ENCODE results near the gene UVSSA.

UVSSA gene, protein sequence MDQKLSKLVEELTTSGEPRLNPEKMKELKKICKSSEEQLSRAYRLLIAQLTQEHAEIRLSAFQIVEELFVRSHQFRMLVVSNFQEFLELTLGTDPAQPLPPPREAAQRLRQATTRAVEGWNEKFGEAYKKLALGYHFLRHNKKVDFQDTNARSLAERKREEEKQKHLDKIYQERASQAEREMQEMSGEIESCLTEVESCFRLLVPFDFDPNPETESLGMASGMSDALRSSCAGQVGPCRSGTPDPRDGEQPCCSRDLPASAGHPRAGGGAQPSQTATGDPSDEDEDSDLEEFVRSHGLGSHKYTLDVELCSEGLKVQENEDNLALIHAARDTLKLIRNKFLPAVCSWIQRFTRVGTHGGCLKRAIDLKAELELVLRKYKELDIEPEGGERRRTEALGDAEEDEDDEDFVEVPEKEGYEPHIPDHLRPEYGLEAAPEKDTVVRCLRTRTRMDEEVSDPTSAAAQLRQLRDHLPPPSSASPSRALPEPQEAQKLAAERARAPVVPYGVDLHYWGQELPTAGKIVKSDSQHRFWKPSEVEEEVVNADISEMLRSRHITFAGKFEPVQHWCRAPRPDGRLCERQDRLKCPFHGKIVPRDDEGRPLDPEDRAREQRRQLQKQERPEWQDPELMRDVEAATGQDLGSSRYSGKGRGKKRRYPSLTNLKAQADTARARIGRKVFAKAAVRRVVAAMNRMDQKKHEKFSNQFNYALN

DNA sequence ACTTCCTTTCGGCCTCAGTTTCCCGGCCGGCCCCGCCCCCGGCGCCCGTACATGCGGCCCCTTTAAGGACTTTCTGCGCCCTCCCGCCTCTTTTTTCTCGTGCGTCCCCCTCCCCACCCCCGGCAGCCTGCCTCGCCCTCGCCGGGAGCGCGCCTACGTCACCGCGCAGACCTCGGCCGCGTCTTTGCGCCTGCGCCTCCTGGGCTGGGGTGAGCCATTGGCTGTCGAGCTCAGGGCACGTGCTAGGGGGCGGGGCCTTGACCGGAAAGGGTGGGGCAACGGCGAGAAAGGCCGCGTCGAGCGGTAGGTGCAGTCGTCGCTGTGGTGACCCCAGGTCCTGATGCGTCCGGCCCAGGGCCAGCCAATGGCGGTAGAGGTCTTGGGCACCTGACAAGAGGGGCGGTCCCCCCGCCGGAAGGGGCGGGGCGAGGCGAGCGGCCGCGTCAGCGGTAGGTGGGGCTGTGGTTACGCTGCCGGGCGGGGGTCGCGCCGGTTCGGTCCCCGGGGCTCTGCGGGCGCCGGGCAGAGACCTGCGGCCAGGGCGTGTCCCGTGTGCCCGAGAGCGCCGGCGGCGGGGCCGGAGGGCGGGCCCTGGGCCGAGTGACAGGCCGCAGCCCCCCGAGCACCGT is at the start of gene UVSSA:
TSS of gene UVSSA (plus strand) at position 428 of the 629 bp plus-strand sequence. CDS start 884 bp downstream, outside the sequence.
- peak; percentile 92 for DNase-seq

DNA sequence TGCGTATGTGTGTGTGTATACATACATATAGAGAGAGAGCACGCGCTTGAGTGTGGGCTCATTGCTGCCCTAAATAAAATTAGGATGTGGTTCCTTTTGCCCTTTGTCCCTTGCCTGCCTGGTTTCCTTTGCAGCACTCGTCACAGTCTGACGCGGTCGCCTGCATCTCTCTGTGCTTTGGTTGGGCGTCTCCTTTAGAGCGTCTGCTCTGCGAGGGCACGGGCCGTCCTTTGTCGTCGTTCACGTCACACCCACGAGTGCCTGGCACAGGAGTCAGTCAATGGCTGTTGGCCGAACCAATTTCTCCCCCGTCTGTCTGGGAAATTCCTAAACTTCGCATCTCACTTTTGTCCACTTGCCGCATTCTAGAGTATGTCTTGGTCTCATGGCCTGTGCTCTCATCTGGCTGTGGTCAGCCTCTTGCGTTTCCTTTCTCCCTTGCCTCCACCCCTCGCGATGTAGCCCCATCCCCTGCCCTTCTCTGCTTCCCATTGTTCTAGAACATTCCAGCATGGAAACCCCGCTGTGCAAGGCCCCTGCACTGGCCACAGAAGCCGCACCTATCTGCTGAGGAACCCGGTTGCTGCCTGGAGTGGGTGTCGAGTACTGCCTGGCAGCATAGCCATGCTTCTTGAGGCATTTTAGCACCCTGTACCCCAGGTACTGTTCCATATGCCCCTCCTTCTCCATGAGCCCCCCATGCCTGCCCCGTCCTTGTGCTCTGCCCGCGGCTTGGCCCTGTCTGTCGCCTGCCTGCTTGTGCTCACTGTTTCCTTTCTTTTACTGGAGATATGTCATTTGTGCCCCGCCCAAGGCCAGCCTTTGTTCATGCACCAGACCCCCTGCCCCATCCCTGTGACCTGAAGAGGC is 49.3 kb upstream of the UVSSA start:
- no peak for DNase-seq

DNA sequence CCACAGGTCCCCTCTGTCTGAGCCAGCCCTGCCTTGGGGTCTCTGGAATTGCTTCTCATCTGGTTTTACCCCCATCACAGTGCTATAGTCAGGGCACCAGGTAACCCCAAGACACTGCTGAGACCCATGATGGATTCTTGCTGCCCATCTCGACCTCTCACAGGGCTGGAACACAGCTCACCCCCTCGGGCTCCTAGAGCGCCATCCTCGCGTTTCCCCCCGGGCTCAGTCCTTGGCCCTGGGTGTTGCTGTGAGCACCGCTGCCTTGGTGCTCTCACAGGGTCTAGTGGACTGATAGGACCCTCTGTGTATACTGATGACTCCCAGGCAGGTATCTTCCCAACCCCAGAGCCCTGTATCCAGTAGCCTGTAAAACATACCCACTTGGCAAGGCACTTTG is 48.5 kb upstream of the UVSSA start:
- DNase-seq: no peak

DNA sequence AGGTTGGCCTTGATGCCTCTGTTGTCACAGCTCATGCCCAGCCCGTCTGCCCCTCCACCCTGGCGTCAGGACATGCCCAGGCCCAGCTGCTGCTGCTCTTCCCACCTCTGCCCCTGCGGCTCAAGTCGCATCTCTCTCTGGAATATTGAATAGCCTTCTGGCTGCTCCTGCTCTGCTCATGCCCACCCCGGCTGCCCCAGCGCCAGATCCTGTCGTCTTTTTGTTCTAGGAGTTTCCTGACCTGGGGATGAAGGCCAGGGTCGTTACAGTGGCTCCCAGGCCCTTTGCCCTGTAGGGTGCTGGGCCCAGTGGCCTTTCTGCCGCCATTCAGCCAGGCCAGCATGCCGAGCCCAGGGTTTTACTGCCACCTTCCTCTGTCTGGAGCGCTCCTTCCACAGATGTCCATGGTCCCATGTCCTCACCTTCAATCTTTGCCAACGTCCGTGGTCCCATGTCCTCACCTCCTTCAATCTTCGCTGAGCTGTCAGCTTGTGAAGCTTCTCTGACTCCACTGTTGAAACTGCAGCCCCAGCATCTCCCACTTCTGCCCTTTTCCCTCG is 47.6 kb upstream of the UVSSA start:
- no peak for DNase-seq

DNA sequence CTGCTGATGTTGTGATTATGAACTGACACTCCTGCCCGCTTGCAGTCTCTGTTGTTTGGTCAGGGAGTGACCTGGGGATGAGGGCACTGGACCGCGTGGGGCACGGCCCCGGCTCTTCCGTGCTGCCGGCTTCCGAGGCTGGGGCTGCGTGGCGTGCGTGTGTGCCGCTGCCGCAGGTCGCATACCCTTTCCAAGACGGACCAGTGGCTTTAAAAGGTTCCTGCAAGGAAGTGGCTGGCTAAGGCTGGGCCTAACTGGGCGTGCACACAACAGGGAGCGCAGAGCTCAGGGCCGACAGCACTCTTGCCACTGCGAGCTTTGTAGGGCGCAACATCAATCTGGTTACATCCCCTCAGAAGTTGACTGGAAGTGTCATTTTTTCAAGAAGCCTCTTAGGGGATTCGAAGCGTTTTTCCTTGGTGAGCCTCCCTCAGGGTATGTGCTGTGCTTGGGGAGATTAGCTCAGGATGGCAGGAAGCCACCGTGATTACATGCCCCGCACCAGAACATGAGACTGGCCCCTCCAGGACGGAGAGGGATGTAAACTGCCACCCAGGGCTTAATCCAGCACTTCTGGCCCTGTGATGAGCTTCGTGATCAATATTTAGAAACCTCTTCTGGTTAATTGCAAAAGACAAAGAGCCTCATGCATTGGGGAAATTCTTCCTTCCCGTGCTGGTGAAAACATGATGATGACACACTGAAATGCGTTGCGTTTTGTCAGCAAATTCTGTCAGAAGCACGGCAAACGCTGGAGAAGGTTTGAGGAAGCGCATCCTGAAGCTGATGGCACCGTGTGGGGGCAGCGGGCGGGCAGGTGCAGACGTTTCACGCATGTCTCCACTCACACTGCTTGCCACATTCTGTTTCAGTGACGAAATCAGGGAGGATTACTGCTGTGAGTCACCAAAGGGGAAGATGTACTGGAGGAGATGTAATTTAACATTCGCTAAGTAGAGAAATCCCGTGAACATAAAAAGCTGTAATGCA is 46.2 kb upstream of the UVSSA start:
- DNase-seq: no peak

DNA sequence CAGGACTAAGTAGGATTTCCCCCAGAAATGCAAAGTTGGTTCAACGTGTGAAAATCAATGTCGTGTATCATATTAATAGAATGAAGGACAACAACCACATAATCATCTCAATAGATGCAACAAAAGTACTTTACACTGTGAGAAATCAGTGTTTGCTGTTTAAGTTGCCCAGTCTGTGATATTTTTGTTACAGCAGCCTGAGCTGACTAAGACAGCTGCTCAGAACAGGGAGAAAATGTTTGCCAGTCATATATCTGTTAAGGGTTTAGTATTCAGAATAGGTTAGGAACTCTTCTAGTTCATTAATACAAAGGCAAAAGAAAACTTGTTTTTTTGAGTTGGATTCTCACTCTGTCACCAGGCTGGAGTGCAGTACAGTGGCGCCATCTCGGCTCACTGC is 44.8 kb upstream of the UVSSA start:
- DNase-seq: no peak

DNA sequence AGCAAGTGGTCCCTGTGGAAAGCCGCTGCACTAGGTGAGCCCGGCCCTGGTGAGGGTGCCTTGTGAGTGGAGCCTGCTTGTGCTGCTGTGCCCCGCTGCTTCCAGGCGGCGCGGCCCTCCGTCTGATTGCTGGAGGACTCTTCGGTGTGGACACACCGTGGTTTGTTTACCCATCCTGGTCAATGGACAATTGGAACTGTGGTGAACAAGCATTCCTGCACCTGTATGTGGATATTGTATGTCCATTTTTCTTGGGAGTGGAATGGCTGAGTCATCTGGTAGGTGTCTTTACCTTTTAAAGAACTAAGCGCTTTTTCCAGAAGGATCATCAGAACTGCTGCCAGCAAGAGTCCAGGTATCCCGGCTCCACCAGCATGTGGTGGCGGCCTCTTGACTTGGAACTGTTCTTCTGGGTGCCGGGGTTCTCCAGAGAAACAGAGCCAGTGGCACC is 41.7 kb upstream of the UVSSA start:
- no peak for DNase-seq

DNA sequence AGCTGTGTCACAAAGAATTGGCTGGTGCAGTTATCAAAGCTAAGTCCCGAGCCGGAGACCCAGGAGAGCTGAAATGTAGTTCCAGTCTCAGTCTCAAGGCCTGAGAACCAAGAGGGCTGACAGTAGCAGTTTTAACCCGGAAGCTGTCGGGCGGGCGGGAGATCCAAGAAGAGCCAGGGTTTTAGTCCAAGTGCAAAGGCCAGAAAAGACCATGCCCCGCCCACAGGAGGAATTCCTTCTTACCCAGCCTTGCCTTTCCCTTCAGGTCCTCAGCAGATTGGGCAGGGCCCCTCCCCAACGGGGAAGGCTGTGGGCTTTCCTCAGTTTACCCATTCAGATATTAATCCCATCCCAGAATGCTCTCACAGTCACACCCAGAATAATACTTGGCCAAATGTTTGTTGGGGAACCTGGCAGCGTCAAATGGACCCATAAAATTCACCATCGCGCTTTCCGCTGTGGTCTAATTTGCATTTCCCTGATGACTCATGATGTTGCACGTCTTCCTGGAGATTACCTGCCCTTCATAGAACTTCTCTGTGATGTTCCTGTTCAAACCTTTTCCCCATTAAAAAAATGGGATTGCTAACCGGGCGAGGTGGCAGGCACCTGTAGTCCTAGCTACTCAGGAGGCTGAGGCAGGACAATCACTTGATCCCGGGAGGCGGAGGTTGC is 41.1 kb upstream of the UVSSA start:
- DNase-seq: no peak

DNA sequence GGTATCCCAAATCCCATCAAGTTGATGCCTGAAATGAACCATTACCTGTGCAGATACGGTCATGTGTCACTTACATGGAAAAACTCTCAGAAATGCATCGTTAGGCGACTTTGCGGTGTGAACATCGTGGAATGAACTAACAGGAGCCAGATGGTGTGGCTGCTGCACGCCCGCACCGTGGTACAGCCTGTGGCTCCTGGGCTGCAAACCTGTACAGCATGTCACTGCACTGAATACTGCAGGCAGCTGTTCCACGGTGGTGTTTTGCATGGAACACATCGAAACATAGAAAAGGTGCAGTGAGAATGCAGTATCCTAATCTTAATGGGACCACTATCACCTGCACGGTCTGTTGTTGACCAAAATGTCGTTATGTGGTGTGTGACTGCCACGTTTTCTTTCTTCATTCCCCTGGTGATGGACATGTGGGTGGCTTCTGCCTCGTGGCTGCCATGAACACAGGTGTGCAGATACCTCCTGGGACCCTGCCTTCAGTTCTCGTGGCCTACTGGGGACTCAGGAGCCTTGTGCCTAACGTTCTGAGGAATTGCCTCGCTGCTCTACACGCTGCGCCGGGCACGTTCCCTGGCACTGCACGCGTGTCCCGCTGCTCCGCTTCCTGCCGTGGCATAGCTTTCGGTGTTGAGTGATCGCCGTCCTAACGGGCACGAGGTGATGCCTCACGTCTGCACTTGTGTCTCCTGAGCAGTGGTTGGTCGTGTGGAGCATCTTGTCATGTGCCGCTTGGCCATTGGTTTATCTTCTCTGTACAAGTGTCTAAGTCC is 38.9 kb upstream of the UVSSA start:
- DNase-seq: no peak

DNA sequence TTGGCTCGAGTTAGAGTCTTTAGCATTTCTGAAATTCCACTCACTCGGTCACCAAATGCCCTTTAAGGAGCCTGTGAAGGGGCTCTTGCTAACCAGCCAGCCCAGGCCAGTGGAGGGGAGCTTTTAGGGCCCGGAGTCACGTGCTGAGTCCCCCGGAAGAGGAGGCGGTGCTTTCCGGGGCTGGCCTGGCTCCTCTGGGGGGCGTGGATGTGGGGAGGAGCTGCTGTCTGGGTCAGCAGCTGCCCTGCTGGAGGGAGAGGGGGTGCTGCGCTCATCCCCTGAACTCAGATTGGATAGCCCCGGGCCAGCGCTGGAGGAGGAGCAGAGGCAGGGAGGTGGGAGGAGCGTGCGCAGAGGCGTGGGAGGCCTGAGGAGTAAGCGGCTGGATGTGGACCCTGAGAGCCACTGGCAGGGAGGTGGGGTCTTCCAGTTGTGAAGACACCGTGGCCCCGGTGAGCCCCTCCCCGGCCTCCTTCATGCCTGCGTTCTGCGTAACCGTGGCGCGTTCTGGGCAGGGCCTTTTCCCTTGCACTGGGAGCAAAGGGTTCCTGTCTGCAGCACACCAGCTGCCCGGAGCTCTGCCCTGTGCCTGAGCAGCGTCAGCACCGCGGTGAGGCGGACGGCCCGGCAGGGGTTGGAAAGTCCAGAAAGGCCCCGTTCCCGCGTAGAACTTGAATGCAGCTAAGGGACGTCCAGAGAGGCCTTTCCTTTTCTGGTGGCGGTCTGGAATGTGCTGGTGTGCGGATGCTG is 37.6 kb upstream of the UVSSA start:
- peak; percentile 55 for DNase-seq

DNA sequence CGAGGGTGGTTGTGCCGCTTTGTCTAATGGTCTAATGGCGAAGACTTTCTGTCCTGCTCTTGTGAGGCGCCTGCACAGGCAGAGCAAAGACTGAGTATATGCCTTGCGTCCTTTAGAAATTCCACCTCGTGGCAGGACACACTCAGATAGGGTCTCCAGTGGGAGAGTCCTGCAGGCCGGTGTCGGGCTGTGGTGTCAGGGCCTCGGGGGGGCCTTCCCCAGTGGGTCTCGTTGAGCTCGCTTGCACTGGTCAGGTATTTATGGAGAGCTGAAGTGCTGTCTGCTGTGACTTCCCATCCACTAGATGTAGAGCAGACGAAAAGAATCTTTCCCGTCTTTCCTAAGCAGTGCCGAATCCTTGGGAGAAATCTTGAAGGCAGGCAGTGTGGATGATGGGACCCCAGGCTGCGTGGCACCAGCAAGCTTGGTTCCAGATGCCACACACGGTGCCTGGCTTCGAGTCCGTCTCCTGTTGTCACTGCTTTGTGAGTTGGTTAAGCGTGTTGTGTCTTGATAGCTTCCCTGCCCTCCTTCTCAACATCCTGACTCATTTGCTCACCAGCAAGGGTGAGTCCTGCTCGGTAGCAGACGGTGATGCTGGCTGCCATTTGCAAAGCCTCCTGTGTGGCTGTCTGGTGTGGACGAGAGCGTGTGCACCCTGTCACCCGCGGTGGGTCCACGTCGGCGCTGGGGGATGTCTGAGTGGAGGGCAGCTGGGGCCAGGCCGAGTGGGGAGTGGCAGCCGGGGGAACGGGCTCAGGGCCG is 36.8 kb upstream of the UVSSA start:
- DNase-seq: no peak

DNA sequence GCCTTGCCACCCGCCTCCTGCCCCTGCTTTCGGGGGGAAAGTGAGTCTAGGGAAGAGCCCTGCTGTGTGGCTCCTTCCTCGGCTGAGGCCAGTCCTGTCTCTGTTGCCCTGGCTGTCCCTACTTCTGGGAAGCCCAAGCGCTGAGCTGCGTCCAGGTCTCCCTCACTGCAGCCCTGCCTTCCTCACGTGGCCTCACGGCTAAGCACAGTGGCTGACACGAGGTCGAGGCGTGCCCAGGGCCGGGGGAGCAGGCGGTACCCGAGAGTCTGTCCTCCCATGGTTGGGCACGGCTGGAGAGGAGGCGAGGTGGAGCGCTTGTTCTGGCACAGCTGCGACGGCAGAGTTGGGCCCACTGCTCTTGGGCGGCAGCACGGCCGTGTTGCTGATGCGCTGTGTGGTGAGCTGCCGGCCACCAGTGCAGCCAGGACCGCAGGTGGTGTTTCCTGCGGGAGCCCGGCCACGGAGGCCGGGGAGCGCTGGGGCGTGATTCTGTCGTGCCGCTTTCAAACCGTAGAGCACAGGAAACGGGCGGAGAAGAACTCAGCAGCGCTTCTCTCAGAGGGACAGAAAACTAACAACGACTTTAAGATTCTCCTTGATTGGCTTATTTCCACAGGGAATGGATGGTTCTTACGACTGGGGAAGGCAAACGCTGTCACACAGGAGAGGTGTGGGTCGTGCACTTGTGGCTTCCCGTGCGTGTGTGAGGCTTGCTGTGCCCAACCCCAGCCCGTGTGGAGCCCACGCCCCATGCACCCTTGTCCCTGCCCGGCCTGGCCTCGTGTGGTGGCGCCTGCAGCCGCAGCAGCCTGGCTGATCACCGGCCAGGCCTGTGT is 36.0 kb upstream of the UVSSA start:
- DNase-seq: no peak

DNA sequence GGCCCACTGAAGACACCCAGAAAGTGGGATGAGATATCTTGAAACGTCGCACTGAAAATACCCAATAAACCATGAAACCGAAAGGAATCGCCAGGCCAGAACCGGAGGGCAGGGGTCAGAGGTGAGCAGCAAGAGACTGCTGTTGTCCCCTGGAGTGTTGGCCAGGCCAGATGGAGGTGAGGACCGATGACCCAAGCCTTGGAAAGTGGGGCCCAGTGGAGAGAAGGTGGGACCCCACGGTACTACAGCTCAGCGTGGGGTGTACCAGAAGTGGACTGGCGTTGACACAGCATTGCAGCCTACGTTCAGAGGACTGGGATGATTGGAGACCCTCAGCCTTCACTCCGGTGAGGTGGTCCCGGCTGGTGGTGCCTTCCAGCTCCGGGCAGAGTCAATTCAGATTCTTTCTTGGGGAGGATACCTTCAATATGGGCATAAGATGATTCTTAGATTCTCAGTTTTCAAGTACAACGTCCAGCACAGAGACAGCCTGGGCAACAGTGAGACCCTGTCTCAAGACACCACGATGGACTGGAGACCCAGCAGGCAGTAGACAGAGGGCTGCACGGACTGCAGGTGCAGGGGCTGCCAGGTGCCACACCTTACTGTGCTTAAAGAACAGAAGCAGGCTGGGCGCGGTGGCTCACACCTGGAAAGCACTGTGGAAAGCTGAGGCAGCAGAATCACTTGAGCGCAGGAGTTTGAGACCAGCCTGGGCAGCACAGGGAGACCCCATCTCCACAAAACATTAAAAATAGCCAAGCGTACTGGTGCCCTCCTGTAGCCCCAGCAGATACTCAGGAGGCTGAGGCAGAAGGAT is 34.0 kb upstream of the UVSSA start:
- DNase-seq: no peak

DNA sequence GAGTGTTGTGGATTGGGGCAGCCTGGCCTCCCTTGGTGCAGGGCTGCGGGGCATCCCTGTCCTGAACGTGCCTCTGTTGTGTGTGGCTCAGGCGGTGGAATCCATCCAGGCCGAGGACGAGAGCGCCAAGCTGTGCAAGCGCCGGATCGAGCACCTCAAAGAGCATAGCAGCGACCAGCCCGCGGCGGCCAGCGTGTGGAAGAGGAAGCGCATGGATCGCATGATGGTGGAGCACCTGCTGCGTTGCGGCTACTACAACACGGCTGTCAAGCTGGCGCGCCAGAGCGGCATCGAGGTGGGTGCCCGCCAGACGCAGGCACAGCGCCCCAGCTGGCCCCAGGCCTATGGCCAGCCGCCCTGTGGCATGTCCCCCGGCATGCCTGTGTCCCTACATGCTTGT is 31.7 kb upstream of the UVSSA start:
- DNase-seq: no peak

DNA sequence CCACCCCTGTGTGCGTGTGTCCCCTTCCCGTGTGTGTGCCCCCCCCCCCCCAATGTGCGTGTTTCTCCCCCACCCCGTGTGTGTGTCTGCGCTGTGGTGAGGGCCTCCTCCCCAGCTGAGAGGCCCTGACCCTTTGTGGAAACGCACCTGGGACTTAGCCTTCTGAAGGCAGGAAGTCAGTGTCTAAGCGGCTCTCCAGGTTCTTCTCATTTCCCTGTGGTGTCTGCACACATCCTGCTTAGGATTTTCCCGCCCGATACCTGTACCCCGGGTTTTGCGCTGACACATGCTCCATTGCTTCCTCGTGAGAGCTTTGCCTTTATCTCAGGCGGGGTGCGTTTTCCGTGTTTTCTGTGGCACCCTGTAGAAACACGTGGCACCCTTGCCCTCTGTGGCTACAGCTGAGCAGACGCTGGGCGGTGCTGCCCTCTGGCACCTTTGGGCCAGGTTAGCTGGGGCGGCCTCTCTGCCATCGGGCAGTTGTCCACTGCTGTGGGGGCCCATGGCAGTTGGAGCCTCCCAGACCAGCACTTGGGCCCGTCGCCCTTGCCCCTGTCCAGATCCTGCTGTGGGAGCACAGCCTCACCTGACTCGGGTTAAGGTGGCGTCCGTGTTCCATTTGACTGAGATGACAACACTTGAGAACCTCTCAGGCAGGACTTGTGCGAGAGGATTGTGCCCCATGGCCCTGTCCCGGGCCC is 31.0 kb upstream of the UVSSA start:
- DNase-seq: no peak
